Measurements from ENCODE around the gene NCOA3.

The NCOA3 gene

GRCh38 chr20:47466213-47466612 lies 35.5 kb upstream of the NCOA3 start:
- peaks cover 78% of the 10 kb centered on the region for H3K4me1 ChIP-seq (ENCODE audit: control insufficient read depth, low read length)
- H4K20me1 ChIP-seq (ENCODE audit: control insufficient read depth, insufficient read depth, low read depth, low read length), result no peaks in the 10 kb centered on the region
- no peak for TF ChIP-seq EZH2phosphoT487 (IDR thresholded peaks at IDR 0.05; ENCODE audit: borderline replicate concordance, low read length)
- TF ChIP-seq, protein P1, sequence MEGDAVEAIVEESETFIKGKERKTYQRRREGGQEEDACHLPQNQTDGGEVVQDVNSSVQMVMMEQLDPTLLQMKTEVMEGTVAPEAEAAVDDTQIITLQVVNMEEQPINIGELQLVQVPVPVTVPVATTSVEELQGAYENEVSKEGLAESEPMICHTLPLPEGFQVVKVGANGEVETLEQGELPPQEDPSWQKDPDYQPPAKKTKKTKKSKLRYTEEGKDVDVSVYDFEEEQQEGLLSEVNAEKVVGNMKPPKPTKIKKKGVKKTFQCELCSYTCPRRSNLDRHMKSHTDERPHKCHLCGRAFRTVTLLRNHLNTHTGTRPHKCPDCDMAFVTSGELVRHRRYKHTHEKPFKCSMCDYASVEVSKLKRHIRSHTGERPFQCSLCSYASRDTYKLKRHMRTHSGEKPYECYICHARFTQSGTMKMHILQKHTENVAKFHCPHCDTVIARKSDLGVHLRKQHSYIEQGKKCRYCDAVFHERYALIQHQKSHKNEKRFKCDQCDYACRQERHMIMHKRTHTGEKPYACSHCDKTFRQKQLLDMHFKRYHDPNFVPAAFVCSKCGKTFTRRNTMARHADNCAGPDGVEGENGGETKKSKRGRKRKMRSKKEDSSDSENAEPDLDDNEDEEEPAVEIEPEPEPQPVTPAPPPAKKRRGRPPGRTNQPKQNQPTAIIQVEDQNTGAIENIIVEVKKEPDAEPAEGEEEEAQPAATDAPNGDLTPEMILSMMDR (IDR thresholded peaks at IDR 0.05; ENCODE audit: low read depth, low read length, poor library complexity, severe bottlenecking), result no peak
- H3K9me3 ChIP-seq (ENCODE audit: control insufficient read depth, insufficient read depth, low read length), result no peaks in the 10 kb centered on the region
- no peak overlapping the region for H3K4me2 ChIP-seq (ENCODE audit: low read length)
- H3K9me2 ChIP-seq (replicated peaks; ENCODE audit: control insufficient read depth, low read length), result no peaks in the 10 kb centered on the region
- H3K36me3 ChIP-seq (ENCODE audit: control insufficient read depth, low read length), result 0 out of 2 replicates have a peak, but pooled peaks cover 2% of the 10 kb centered on the region
- H3F3A ChIP-seq (ENCODE audit: control insufficient read depth, insufficient read depth), result peaks cover 46% of the 10 kb centered on the region
- peak overlapping the region; percentile 98 for H3K27ac ChIP-seq (ENCODE audit: low read depth, low read length)
- peaks cover 18% of the 10 kb centered on the region for H3K79me2 ChIP-seq (ENCODE audit: control insufficient read depth, low read length)
- H3K27me3 ChIP-seq (ENCODE audit: control insufficient read depth, low read length), result no peaks in the 10 kb centered on the region
- H3K4me3 ChIP-seq (ENCODE audit: low read length), result no peak overlapping the region

DNA sequence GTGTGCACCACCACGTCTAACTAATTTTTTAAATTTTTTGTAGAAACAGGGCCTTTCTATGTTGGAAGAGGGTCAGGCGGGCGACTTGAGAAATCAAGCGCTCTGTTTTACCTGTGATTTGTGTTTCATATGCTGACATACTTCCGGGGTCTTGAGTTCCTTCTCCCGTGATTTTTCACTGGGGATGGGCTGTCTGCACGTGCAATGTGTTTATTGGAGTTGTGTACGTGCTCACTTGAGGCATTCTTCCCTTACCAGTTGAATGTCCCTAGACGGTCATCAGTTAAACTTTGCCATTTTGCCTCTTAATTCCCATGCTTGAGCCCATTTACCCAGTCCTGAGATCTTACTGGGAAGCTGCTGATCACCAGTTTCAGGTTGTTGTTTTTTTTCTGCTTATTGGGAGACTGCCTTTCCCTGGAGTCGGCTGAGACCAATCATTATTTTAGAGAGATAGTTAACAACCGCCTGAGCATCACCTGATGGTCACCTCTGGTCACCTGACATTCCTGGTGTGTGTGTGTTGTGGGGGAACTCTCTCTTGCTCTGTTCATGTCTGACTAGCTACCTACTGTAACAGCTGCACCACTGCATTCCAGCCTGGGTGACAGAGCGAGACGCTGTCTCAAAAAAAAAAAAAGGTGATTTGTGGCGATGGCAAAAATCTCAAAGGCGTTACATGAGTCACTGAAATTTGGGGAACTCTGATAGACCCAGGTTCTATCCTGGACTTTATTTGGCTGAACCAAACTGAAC lies 34.8 kb upstream of the NCOA3 start:
- H3K4me2 ChIP-seq (ENCODE audit: low read length), result peak overlapping the region; percentile 88
- peak overlapping the region; percentile 98 for H3K27ac ChIP-seq (ENCODE audit: low read depth, low read length)
- peaks cover 41% of the 10 kb centered on the region for H3F3A ChIP-seq (ENCODE audit: control insufficient read depth, insufficient read depth)
- no peaks in the 10 kb centered on the region for H3K27me3 ChIP-seq (ENCODE audit: control insufficient read depth, low read length)
- TF ChIP-seq EZH2phosphoT487 (IDR thresholded peaks at IDR 0.05; ENCODE audit: borderline replicate concordance, low read length), result no peak
- TF ChIP-seq, protein P1 (IDR thresholded peaks at IDR 0.05; ENCODE audit: low read depth, low read length, poor library complexity, severe bottlenecking), result no peak
- H3K4me3 ChIP-seq (ENCODE audit: low read length), result peak overlapping the region; percentile 33; the same call in 1 of the 2 replicates
- peaks cover 85% of the 10 kb centered on the region for H3K4me1 ChIP-seq (ENCODE audit: control insufficient read depth, low read length)
- no peaks in the 10 kb centered on the region for H3K9me2 ChIP-seq (replicated peaks; ENCODE audit: control insufficient read depth, low read length)
- H3K9me3 ChIP-seq (ENCODE audit: control insufficient read depth, insufficient read depth, low read length), result no peaks in the 10 kb centered on the region
- no peaks in the 10 kb centered on the region for H4K20me1 ChIP-seq (ENCODE audit: control insufficient read depth, insufficient read depth, low read depth, low read length)
- H3K36me3 ChIP-seq (ENCODE audit: control insufficient read depth, low read length), result 0 out of 2 replicates have a peak, but pooled peaks cover 2% of the 10 kb centered on the region
- peaks cover 25% of the 10 kb centered on the region for H3K79me2 ChIP-seq (ENCODE audit: control insufficient read depth, low read length)

GRCh38 chr20:47468290-47469050 lies 33.2 kb upstream of the NCOA3 start:
- Histone ChIP-seq H3K27ac (ENCODE audit: low read depth, low read length) (peak overlapping the region; percentile 98), H3K9me2 (replicated peaks; ENCODE audit: control insufficient read depth, low read length) (no peaks in the 10 kb centered on the region), H3K4me2 (ENCODE audit: low read length) (peak overlapping the region; percentile 88), H3K9me3 (ENCODE audit: control insufficient read depth, insufficient read depth, low read length) (no peaks in the 10 kb centered on the region), H3F3A (ENCODE audit: control insufficient read depth, insufficient read depth) (peaks cover 48% of the 10 kb centered on the region), H4K20me1 (ENCODE audit: control insufficient read depth, insufficient read depth, low read depth, low read length) (no peaks in the 10 kb centered on the region), H3K79me2 (ENCODE audit: control insufficient read depth, low read length) (peaks cover 35% of the 10 kb centered on the region), H3K4me3 (ENCODE audit: low read length) (peak overlapping the region; percentile 70), H3K36me3 (ENCODE audit: control insufficient read depth, low read length) (0 out of 2 replicates have a peak, but pooled peaks cover 2% of the 10 kb centered on the region), H3K4me1 (ENCODE audit: control insufficient read depth, low read length) (peaks cover 100% of the 10 kb centered on the region), H3K27me3 (ENCODE audit: control insufficient read depth, low read length) (no peaks in the 10 kb centered on the region)
- no peak for TF ChIP-seq EZH2phosphoT487 (IDR thresholded peaks at IDR 0.05; ENCODE audit: borderline replicate concordance, low read length)
- TF ChIP-seq, protein P1 (IDR thresholded peaks at IDR 0.05; ENCODE audit: low read depth, low read length, poor library complexity, severe bottlenecking), result no peak
